Activated T-cell treated with anti-CD3 and anti-CD28 coated beads, Interleukin-2, amount 50 U/mL, for 24 hours (primary cell): ENCODE results near the gene PARVG.

Experiments used
- DNase-seq: peaks from one replicate; pipeline ENCODE4 v3.0.0-alpha.2; 2020
- H3K27ac Mint-ChIP-seq: 2 replicates; pipeline ENCODE4 v1.8.0; 2020; ENCODE audit warnings: mild to moderate bottlenecking, mixed read lengths
- H3K27me3 Mint-ChIP-seq: 2 replicates; pipeline ENCODE4 v1.8.0; 2020; ENCODE audit warnings: mixed read lengths
- H3K36me3 Mint-ChIP-seq: 2 replicates; pipeline ENCODE4 v1.8.0; 2020; ENCODE audit warnings: low read depth, mixed read lengths
- H3K4me1 Mint-ChIP-seq: 2 replicates; pipeline ENCODE4 v1.8.0; 2020; ENCODE audit warnings: low read depth, mixed read lengths
- H3K4me3 Mint-ChIP-seq: 2 replicates; pipeline ENCODE4 v1.8.0; 2020; ENCODE audit warnings: mild to moderate bottlenecking, moderate library complexity, mixed read lengths
- H3K9me3 Mint-ChIP-seq: 2 replicates; pipeline ENCODE4 v1.8.0; 2020; ENCODE audit warnings: mixed read lengths

The PARVG gene

DNA sequence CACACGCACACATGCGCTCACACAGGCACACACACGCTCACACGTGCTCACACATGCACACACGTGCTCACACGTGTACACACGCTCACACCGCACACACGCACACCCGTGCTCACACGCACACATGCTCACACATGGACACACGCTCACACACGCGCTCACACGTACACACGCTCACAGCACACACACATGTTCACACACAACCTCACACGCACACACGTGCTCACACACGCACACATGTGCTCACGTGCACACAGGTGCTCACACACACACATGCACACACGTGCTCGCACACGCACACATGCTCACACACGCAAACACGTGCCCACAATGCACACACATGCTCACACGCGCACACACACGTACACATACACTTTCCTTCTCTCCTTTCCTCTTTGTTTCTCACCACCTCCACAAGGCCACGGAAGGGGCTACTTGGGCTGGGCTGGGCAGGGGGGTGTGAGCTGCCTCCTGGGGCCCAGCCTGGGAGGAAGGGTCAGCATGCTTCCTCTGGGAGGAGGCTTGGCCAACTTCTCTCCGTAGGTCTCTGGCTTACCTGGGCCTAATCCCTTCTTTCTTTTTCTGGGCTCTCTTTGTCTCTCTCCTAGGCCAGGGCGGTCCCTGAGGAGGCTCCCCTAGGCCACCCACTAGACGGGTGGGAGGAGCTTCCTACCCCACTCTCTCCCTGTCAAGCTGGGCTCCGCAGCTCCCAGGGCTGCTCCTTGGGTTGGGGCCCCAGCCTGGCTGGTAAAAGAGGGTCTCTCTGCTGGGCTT lies 34.5 kb upstream of the PARVG start:
- Mint-ChIP-seq H3K4me3 (no peak overlapping the region), H3K4me1 (no peaks in the 10 kb centered on the region), H3K27ac (no peak overlapping the region), H3K36me3 (peaks cover 2% of the 10 kb centered on the region), H3K9me3 (no peaks in the 10 kb centered on the region), H3K27me3 (no peaks in the 10 kb centered on the region)
- no peak for DNase-seq

DNA sequence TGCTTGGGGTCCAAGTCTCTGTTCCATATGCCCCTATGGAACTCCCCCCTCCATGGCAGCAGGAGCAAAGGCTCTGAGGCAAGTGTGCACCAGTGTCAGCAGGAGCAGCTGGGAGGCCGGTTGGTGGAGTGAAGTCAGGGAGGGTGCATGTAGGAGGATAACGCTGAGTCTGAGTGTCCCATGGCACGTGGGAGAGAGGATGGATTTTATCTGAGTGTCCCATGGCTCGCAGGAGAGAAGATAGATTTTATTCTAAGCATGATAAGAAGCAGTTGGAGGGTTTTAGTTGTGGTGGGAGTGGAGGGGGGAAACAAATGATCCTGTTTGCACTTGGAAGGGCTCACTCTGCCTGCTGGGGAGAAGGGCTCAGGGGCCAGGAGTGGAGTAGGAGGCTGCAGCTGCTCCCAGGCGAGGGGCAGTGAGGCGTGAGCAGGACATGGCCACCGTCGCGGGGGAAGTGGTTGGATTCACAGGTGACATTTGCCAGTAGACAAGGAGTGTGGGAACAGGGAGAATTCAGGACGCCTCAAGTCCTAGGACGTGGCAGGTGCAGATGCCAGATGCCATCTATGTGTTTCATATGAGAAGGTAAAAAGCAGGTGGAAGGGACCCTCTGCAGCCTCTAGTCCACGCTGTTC lies 33.6 kb upstream of the PARVG start:
- Mint-ChIP-seq H3K4me3 (no peak overlapping the region), H3K27ac (no peak overlapping the region), H3K4me1 (no peaks in the 10 kb centered on the region), H3K36me3 (peaks cover 2% of the 10 kb centered on the region), H3K27me3 (no peaks in the 10 kb centered on the region), H3K9me3 (no peaks in the 10 kb centered on the region)
- DNase-seq, result no peak

DNA sequence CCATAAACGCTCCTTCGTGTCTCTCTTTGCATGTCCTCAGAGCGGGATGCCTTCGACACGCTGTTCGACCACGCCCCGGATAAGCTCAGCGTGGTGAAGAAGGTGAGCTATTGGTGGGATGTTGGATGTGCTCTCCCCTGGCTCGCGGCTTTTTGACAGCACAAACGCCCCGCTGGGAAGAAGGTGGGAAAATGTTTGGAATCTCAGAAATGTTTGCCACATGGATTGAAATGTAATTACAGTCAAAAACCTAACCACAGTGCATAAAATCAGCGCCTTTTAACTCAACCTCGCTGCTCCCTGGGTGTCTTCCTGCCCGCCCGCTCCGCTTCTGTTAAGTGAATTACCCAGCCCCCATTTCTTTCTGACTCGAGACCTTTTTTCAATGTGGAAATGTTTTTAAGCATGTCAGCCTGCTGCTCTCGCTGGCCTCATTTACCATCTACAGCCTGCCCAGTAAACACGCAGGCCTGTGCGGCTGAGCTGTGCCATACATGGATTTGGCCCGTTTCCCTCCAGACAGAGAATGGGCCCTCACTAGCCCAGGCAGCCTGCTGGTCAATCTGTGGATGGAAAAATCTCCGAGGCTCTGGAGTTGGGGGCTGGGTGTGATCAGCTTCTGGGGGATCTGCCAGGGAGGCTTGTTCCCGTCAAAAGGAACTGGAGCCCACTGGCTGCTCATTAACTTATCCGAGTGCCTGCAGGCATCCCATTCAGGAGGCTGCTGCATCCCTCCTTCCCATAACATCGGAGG lies 32.7 kb upstream of the PARVG start:
- no peak for DNase-seq
- H3K27me3 Mint-ChIP-seq, result no peaks in the 10 kb centered on the region
- H3K9me3 Mint-ChIP-seq, result no peaks in the 10 kb centered on the region
- peaks cover 2% of the 10 kb centered on the region for H3K36me3 Mint-ChIP-seq
- H3K4me1 Mint-ChIP-seq, result no peaks in the 10 kb centered on the region
- H3K4me3 Mint-ChIP-seq, result no peak overlapping the region
- no peak overlapping the region for H3K27ac Mint-ChIP-seq

DNA sequence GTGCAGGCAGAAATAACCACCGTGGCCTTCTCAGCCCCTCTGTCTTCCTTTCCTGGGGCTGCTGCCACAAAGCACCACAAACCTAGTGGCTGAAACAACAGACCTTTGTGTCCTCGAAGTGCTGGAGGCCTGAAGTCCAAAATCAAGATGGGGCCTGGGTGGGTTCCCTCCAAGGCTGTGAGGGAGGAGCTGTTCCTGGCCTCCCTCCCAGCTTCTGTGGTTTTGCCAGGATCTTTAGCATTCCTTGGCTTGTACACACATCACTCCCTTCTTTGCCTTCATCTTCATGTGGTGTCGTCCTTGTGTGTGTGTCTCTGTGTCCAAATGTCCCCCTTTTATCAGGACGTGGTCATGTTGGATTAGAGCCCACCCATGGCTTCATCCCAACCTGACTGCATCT lies 29.0 kb upstream of the PARVG start:
- Mint-ChIP-seq H3K27ac (no peak overlapping the region), H3K4me1 (no peaks in the 10 kb centered on the region), H3K9me3 (no peaks in the 10 kb centered on the region), H3K27me3 (no peaks in the 10 kb centered on the region), H3K36me3 (peaks cover 2% of the 10 kb centered on the region), H3K4me3 (no peak overlapping the region)
- DNase-seq, result no peak

DNA sequence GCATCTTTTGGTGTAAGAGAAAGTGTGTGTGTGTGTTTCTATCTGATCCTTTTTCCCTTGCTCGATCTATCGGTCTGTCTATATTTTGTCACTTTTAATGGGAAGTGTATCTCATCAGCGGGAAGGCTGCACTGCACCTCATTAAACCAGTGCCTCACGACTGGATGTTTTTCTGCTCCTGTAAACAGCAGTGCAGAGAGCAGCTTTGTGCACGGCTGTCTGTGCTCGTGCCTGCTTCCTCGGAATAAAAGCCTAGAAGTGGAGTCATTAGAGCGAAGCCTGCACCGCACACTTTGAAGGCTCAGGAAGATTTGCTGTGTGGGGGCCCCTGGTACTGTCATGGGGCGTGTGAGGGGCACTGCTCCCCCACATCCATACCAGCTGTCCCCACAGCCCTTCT lies 27.0 kb upstream of the PARVG start:
- Mint-ChIP-seq H3K4me3 (no peak overlapping the region), H3K27ac (no peak overlapping the region), H3K36me3 (peaks cover 6% of the 10 kb centered on the region), H3K27me3 (no peaks in the 10 kb centered on the region), H3K9me3 (no peaks in the 10 kb centered on the region), H3K4me1 (no peaks in the 10 kb centered on the region)
- no peak for DNase-seq

DNA sequence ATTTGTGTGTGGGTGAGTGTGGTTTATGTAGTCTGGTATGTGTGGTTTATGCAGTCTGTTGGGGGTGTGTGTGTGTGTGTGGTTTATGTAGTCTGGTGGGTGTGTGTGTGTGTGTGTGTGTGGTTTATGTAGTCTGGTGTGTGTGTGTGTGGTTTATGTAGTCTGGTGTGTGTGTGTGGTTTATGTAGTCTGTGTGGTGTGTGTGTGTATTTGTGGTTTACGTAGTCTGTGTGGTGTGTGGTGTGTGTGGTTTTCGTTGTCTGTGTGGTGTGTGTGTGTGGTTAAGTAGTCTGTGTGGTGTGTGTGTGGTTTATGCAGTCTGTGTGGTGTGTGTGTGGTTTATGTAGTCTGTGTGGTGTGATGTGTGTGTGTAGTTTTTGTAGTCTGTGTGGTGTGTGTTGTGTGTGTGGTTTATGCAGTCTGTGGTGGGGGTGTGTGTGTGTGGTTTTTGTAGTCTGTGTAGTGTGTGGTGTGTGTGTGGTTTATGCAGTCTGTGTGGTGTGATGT lies 26.2 kb upstream of the PARVG start:
- Mint-ChIP-seq H3K27ac (no peak overlapping the region), H3K4me1 (no peaks in the 10 kb centered on the region), H3K4me3 (no peak overlapping the region), H3K36me3 (peaks cover 8% of the 10 kb centered on the region), H3K9me3 (no peaks in the 10 kb centered on the region), H3K27me3 (no peaks in the 10 kb centered on the region)
- no peak for DNase-seq

DNA sequence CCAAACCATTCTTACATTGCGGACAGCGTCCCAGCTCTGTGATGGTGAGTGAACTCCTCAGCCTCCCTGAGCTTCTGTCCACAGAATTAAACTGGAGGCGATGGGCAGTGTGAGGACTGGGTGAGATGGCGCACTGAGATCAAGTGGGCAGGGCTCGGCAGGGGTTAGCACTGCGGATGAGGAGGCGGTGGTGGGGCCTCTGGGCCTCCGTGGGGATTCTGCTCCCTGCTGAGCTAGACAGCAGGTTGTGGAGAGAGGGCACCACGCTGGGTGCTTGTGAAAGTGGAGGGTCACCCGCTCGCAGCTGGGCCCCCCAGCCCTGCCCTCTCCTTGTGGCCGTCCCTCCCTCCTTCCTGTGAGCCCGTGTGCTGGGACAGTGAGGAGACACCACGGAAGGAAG lies 25.6 kb upstream of the PARVG start:
- Mint-ChIP-seq H3K9me3 (no peaks in the 10 kb centered on the region), H3K36me3 (peaks cover 10% of the 10 kb centered on the region), H3K27ac (no peak overlapping the region), H3K4me3 (no peak overlapping the region), H3K27me3 (no peaks in the 10 kb centered on the region), H3K4me1 (no peaks in the 10 kb centered on the region)
- DNase-seq, result no peak

DNA sequence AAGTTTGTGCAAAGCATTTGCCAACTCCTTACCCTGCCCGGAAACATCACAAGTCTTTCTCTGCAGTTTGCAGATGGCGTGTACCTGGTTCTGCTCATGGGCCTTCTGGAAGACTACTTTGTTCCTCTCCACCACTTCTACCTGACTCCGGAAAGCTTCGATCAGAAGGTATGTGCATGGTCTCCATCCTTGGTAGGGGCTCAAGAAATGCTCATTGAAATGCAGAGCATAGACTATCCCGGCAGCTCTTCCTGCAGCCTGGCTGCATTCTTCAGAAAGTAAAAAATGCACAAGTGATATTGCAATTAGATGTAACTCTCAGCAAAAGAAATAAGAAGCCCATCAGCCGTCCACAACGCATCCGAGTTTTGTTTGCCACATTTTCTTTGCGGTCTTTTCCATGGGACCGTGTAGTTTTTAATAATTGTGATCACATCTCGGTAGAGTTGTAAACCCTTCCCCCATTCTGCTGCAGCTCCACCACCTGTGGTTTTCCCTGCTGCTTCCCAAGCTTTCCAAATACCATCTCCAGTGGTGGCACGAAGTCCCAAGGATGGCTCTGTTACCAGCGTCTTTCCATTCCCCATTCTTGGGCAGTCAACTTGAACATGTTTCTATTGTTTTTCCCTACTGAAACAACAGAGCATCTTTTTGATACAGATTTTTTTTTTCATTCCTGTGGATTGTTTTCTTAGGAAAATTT lies 22.7 kb upstream of the PARVG start:
- Mint-ChIP-seq H3K27ac (no peak overlapping the region), H3K36me3 (peaks cover 8% of the 10 kb centered on the region), H3K4me3 (no peak overlapping the region), H3K27me3 (no peaks in the 10 kb centered on the region), H3K9me3 (no peaks in the 10 kb centered on the region), H3K4me1 (no peaks in the 10 kb centered on the region)
- DNase-seq, result no peak

DNA sequence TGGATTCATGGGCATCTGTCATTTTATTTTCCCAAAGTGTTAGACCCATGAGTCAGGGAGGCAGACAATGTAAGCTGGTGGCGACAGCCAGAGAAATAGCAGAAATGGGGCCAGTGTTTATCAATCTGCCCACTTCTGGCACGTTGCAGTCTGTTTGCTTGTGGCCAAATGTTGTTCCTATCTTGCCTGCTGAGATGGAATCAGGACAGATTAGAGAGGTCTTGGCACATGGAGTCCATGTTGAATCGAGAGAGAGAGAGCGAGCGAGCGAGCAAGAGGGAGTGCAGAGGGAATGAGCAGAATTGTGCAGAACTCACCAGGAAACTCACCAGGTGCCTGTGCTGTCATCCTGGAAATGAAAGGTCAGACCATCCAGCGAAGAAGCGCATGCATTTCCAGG lies 21.9 kb upstream of the PARVG start:
- Mint-ChIP-seq H3K27me3 (no peaks in the 10 kb centered on the region), H3K9me3 (no peaks in the 10 kb centered on the region), H3K36me3 (peaks cover 8% of the 10 kb centered on the region), H3K4me3 (no peak overlapping the region), H3K27ac (no peak overlapping the region), H3K4me1 (no peaks in the 10 kb centered on the region)
- no peak for DNase-seq

DNA sequence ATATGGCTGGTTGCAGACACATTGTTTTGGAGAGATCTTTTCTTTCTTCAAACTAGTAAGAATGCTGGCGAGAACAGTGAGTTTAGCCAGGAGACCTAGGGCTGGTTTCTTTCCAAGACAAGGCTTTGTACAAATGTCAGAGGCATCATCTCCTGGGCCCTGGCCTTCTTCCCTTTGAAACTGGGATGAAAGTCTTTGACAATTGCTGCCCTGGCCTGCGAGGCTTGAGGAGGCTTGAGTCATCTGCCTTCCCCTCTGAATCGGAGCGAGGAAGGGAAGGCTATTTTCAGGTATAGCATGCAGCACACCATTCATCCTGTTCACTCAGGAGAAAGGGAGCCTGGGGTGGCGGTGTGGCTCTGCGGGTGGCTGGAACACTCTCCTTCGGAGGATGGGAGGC lies 21.5 kb upstream of the PARVG start:
- no peaks in the 10 kb centered on the region for H3K9me3 Mint-ChIP-seq
- no peak for DNase-seq
- H3K36me3 Mint-ChIP-seq, result peaks cover 8% of the 10 kb centered on the region
- H3K4me1 Mint-ChIP-seq, result no peaks in the 10 kb centered on the region
- no peak overlapping the region for H3K4me3 Mint-ChIP-seq
- H3K27me3 Mint-ChIP-seq, result no peaks in the 10 kb centered on the region
- no peak overlapping the region for H3K27ac Mint-ChIP-seq

DNA sequence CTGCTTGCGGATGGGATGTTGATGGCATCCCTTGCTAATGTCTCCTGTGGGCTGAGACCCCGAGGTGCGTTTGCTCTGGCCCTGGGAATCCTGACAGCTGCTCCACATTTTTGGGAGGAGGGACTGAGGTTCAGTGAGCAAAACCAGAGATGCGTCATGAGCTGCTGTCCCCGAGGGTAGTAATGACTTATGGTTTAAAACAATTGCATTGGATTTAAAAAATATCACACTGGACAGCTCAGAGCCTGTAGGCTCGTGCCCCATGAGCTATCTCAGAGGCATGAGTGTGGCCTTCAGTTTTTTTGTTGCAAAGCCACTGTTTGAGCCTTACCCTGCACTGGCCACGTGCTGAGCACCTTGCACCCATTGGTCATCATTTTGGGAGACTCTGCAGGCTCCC lies 20.9 kb upstream of the PARVG start:
- H3K36me3 Mint-ChIP-seq, result peaks cover 8% of the 10 kb centered on the region
- H3K27ac Mint-ChIP-seq, result no peak overlapping the region
- no peaks in the 10 kb centered on the region for H3K4me1 Mint-ChIP-seq
- no peaks in the 10 kb centered on the region for H3K9me3 Mint-ChIP-seq
- no peak for DNase-seq
- no peaks in the 10 kb centered on the region for H3K27me3 Mint-ChIP-seq
- H3K4me3 Mint-ChIP-seq, result no peak overlapping the region

DNA sequence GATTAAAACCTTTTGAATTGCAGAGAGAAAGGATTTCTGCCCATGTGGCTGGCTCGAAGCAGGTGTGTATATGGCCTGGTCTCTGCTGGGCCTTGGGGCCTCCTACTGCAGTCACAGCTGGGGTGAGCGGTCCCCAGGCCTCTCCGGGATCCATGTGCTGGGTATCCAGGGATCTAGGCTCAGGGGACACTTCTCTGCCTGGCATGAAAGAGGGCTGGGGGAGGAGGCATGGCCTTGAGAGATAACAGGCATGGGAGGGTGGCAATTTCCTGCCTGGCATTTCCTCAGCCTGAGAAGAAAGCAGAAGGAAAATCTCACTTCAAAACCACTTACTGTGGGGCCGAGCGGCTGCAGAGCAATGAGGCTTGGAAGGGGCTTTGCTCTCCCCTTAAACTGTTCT lies 20.3 kb upstream of the PARVG start:
- Mint-ChIP-seq H3K36me3 (peaks cover 8% of the 10 kb centered on the region), H3K4me3 (no peak overlapping the region), H3K27me3 (no peaks in the 10 kb centered on the region), H3K27ac (no peak overlapping the region), H3K4me1 (no peaks in the 10 kb centered on the region), H3K9me3 (no peaks in the 10 kb centered on the region)
- DNase-seq, result no peak

DNA sequence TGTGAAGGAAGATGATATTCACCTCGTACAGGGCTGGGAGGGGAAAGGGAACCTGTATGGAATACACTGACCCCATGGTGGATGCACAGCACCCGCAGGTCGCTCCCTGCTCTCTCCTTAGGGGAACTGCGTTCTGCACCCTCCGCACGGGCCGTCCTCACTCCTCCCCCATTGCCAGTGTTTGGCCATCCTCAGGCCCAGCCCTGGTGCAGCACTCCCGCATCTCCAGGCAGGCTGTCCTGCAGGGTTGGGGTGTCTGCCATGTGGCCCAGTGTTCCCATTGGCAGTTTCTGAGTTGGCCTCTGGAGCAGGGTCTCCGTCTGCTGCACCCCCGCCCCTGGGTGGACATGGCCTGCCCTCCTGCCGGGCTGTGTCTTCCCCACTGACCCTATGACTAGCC lies 19.1 kb upstream of the PARVG start:
- DNase-seq, result no peak
- Mint-ChIP-seq H3K4me3 (no peak overlapping the region), H3K4me1 (no peaks in the 10 kb centered on the region), H3K36me3 (peaks cover 8% of the 10 kb centered on the region), H3K27ac (no peak overlapping the region), H3K27me3 (no peaks in the 10 kb centered on the region), H3K9me3 (no peaks in the 10 kb centered on the region)

DNA sequence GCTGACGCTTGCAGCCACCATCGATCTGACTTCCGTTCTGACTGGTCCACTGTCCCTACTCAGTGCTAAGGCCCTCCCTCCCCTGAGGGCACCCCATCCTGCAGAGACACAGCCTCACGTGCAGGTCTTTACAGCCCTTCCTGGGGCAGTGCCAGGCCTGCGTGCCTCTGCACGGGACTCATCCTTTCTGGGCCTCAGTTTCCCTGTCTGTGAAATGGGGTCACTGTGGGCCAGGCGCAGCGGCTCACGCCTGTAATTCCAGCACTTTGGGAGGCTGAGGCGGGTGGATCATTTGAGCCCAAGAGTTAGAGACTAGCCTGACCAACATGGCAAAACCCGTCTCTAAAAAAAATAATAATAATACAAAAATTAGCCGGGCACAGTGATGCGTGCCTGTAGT lies 17.8 kb upstream of the PARVG start:
- Mint-ChIP-seq H3K4me1 (no peaks in the 10 kb centered on the region), H3K27me3 (no peaks in the 10 kb centered on the region), H3K4me3 (no peak overlapping the region), H3K9me3 (no peaks in the 10 kb centered on the region), H3K36me3 (peaks cover 7% of the 10 kb centered on the region), H3K27ac (no peak overlapping the region)
- DNase-seq, result no peak
